GM12873 (cell line): ENCODE data around the gene ZNF66.

Source experiments
- CTCF ChIP-seq: IDR thresholded peaks from 2 replicates; pipeline ENCODE4 v1.5.1; 2012; ENCODE audit warnings: low read depth, mild to moderate bottlenecking, moderate library complexity, low read length, control low read depth; ENCODE audit not compliant: insufficient read depth; ENCODE audit errors: missing control alignments

The ZNF66 gene

GRCh38 chr19:20776083-20777076, at the start of gene ZNF66:
TSS of gene ZNF66 (plus strand) at chr19:20776304. CDS start at chr19:20776448, 144 bp downstream.
- no peak for TF ChIP-seq CTCF

- no peak for TF ChIP-seq CTCF
Observed at GRCh38 chr19:20787786-20788185, 11.7 kb downstream of the ZNF66 start.

GRCh38 chr19:20791806-20792205, 15.7 kb downstream of the ZNF66 start:
- no peak for TF ChIP-seq CTCF

DNA sequence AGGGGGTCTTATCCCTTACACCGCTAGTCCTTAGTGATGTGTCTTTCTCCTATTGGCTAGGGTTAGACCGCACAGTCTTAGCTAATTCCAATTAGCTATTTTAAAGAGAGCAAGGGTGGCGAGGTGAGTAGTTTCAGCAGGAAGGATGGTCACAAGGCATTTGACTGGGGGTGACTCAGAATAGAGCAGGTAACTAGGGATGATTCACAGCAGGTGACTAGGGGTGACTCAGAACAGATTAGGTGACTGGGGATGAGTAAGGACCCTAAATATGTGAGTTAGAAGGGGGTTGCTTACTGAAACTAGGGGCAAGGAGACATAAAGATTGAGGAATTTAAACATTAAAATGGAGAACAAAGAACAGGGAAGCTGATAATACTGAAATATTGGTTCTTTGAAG, 64.3 kb downstream of the ZNF66 start:
- TF ChIP-seq CTCF = no peak
